ENCODE data around the gene ABCB10.

DNA sequence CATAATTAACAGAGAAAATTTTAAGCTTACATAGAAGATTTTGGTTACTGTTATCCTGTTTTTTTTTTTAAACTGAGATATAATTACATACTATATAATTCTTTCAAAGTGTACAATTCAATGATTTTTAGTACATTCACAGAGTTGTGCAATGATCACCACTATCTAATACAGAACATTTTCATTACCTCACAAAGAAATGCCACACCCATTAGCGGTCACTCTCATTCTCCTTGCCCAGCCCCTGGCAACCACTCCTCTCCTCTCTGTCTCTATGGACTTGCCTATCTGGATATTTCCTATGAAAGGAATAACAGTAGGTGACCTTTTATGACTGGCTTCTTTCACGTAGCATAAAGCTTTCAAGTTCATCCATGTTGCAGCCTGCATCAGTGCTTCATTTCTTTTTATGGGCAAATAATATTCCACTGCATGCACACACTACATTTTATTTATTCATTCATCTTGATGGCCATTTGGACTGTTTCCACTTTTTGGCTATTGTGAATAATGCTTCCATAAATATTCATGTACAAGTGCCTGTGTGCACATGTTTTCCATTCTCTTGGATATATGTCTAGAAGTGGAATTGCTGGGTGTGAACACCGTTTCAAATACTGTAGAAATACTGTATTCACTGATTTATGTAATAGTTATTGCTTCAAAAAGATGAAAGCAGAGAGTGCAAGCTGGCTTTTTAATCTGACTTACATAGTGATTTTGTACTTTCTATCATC is 40.9 kb upstream of the ABCB10 start:
- TF ChIP-seq, protein P1, sequence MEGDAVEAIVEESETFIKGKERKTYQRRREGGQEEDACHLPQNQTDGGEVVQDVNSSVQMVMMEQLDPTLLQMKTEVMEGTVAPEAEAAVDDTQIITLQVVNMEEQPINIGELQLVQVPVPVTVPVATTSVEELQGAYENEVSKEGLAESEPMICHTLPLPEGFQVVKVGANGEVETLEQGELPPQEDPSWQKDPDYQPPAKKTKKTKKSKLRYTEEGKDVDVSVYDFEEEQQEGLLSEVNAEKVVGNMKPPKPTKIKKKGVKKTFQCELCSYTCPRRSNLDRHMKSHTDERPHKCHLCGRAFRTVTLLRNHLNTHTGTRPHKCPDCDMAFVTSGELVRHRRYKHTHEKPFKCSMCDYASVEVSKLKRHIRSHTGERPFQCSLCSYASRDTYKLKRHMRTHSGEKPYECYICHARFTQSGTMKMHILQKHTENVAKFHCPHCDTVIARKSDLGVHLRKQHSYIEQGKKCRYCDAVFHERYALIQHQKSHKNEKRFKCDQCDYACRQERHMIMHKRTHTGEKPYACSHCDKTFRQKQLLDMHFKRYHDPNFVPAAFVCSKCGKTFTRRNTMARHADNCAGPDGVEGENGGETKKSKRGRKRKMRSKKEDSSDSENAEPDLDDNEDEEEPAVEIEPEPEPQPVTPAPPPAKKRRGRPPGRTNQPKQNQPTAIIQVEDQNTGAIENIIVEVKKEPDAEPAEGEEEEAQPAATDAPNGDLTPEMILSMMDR (IDR thresholded peaks at IDR 0.05), result no peak
- TF ChIP-seq EP300 (IDR thresholded peaks at IDR 0.05), result no peak
- no peak for TF ChIP-seq POLR2A (IDR thresholded peaks at IDR 0.05)
